GM19240 (cell line): ENCODE measurements around the gene SOX6.
"Not testable (repeated sequence)": the region's sequence is repeated elsewhere in the genome, so short reads cannot be mapped to it uniquely, and the experiment has no call there.

ENCODE experiments used
- DNase-seq: peaks from one replicate; pipeline ENCODE4 v3.0.0; 2011; ENCODE audit warnings: low spot score; ENCODE audit not compliant: insufficient read length

SOX6 gene

DNA sequence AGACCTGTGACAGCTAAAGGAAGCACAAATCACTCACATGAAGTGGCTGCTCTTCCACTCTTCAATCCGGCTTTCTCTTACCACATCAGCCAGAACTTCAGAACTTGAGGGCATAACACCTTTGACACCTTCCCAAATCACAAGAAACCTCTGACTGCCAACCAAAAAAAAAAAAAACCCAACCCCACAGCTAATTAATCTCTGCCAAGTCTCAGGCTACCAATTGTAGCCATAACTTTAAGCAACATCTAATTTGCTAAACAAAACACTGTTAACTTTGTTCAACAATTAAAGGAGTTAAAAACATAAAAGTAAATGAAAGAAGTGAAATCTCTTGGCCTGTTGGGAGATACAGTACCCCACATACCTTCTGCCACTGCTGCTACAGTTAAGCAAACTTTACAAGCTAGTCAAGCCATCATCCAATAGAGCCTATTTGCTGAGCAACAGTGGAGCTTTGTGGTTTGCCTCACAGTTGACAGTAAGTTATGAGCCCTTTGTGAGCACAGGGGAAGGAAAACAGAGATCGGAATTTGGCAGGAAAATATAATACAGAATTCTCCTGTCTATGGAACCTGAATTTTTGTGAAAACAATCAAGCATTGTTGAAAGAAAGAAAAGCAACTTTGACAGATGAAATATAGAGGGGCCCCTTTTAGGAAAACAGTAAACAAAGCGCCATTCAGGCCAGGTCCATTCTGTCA lies at the start of gene SOX6:
Gene SOX6 (minus strand): TSS at position 490 of the 704 bp plus-strand sequence. CDS start 15,298 bp downstream, outside the sequence.
- DNase-seq = no peak

DNA sequence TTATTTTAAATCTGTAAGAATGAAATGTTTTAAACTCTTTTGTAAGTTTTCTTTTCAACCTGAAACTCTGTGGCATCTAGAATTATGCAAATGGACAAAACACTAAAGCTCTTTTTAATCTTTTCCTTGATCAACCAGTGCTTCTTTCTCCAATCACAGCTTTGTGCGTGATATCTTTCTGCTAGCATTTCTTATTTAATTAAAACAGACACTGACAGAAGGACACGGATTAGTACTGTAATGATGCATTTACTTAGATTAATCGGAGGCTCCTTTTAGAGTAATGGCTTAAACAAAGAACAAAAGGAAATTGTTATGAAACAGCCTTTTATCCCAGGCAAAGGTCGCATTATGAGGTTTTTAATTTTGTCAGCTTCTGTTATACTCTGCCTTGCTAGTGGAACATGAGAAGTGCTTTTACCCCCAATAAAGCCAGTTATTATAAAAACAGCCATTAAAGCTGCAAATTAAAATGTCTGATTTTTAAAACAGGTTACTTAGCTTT lies 48.5 kb upstream of the SOX6 start:
- DNase-seq = no peak

- DNase-seq = no peak
These were observed 47.5 kb upstream of the SOX6 start for GRCh38 chr11:16403851-16404250.

DNA sequence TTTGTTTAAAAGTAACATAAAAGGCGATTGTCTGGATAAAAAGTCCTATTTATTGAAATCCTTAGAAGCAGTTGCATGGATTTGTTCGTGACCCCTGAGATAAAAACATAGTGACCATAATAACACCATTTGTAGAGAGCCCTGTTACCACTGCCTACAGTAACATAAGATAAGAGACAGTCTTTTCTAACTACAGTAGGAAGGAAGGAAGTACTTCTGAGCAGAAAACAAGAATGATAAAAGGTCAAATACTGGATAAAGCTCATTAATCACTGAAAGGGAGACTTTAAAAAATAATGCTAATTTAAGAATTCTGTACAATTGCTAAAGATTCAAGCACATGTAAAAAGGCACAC lies 47.1 kb upstream of the SOX6 start:
- no peak for DNase-seq

- no peak for DNase-seq
These were observed 46.5 kb upstream of the SOX6 start for GRCh38 chr11:16402654-16403447.

DNA sequence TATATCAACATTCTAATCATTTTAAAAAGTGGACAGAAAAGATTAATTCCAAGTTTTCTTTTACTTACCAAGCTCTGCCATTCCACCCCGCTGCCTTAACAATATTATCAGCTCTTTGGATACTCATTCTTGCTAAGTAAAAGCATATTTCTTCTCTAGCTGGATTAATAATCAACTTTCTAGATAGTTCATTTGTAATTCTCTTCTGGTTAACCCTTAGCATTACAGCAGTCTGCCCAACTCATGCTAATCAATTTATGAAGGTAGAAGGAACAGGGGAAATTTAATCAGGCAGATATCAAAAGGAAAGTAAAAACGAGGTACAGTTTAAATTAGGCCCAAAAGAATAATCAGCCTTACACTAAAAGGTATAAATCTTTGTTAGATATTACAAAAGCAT lies 41.0 kb upstream of the SOX6 start:
- DNase-seq = no peak

DNA sequence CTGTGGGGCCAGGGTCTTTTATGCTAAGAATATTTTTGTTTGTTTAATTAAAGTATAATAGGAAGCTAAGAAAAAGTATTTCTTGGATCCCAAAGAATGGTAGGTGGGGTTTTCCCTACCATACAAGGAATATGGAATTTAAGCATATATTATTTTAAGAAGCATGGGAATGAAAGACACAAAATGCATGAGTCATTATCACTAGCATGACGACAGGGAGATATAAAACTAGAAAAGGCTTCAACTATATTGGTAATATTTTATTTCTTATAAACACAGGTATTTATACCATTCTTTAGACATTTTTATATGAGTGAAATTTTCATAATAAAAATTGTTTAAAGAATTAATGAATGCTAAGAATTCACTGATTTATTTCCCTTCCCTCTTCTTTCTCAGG lies 39.3 kb upstream of the SOX6 start:
- DNase-seq = no peak

DNA sequence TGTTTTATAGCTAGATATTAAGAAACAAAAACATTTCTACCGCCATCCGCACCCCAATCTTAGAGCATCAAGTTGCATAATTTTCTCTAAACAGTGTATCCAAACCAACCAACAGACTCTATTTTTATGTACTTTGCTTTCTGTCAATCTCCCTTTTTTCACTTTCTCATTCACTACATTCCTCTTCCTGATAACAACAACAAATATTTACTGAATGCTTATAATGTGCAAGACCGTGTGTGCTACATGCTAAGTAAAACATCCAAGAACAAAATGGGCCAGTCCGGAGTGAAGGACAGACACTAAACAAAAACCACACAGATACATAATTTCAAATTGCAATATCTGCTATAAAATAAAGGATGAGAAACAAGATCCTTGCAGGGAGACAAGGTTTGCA lies 38.6 kb upstream of the SOX6 start:
- no peak for DNase-seq

GRCh38 chr11:16393340-16393739 lies 37.0 kb upstream of the SOX6 start:
- DNase-seq = no peak

DNA sequence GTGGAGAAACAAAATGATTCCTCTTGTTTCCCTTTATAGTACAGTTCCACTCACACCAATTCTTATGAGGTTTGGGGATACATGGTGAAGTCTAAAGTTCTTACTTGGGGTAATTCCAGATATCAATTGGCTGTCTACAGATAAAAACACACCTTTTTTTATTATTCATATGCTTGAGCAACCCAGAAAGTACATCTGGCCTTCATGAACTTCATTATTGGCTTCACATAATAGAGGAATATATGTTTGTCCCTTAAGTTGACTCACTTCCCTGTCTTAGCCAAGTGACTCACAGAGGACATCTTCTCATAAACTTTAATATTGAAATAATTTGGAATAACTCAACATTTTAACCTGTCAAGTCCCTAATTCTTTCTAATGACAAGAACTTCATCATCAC lies 36.3 kb upstream of the SOX6 start:
- DNase-seq = no peak

GRCh38 chr11:16390826-16391225 lies 34.5 kb upstream of the SOX6 start:
- DNase-seq = not testable (repeated sequence)

DNA sequence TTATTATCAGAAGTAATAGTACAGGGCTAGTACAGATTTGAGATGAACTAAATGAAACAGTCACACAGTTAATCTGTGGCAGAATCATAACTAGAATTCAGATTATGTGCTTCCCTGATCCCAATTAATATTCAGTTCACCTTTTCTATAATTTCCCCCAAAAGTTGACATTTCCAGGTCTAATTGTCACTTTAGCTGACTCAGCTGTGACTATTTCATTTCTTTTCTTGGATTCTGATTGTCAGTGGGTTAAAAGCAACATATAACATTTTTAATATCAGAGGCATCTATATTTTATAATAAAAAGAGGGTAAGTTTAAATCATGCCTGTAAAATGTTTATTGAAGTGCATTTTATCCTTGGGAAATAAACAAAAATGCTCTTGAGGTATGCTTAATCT lies 28.8 kb upstream of the SOX6 start:
- no peak for DNase-seq

DNA sequence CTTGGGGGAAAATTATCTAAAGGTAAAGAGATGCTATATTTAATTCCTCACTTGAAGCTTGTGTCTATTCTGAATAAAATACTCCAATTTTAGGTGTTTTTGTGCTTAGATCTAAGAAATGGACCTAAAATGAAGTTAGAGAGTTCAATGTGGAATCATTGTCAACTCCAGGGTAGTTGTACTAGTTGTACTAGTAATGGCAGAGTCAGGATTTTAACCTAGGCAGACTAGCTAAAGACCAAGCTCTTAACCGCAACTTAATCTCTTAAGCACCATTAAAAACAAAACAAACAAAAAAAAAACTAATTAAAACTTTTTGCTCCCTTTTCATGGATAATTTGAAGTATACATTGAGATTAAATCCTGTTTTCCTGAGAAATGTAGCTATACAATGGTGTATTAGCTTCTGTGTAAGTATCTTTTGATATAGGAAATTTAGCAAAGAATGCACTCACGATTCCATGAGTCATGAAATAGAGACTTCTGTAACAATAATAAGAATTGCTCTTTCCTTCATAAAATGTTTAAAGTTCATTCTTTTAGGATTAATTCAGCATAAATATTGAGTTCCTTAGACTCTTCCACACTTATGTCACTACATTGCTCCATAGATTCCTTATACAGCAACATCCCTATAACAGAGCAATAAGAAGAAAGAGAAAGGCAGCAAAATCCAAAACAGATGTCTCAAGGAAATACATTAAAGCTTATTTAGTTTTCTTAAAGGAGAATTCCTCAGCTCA lies 26.5 kb upstream of the SOX6 start:
- no peak for DNase-seq

GRCh38 chr11:16382186-16382585 lies 25.8 kb upstream of the SOX6 start:
- no peak for DNase-seq

- no peak for DNase-seq
These were observed 24.7 kb upstream of the SOX6 start for GRCh38 chr11:16380941-16381568.

DNA sequence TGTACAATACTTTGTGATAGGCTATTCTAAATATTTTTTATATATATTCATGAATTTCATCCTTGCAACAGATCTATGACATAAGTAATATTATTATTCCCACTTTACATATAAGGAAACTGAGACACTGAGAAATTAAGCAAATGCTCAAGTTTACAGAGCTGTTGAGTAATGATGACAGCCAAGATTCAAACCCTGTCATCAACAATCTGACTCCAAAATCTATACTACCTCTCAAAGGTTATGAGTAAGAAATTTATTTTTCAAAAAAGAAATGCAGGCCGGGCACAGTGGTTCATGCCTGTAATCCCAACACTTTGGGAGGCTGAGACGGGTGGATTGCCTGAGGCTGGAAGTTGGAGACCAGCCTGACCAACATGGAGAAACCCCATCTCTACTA lies 22.6 kb upstream of the SOX6 start:
- no peak for DNase-seq

DNA sequence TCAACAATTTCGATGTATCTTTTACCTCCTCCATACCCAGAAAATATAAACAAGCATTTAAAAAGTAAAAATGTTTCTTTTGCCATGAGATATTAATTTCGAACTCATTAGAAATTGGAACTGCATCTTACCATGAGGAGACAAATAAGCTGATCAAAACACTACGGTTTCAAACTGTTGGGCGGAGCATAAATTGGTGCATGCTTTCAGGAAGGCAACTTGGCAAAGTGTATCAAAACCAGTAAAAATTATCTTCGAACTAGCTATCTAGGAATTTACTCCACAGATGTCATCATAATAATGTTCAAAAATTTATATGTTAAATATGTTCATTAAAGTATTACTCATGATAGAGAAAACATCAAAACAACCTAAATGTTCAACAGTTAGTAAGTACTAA lies 21.4 kb upstream of the SOX6 start:
- no peak for DNase-seq

- DNase-seq = not testable (repeated sequence)
These were observed 19.3 kb upstream of the SOX6 start for GRCh38 chr11:16375664-16376063.

- no peak for DNase-seq
These were observed 17.4 kb upstream of the SOX6 start for GRCh38 chr11:16373768-16374167.

DNA sequence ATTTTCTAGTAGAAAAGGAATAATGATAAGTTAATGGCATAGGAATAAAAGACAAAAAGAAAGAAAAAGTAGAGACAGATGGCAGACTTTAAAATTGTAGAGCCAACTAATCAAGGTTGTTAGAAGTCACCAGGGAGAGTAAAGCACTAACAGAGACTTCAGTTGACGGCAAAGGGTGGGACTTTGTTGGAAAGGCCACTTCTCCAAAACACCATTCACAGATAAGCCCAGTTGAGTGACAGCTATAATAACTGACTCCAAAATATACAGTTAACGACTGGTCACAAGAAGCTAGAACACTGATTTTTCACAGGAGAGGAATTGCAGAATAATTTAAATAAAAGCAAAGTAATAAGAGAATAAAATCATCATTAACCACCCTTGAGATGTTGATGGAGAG lies 16.0 kb upstream of the SOX6 start:
- no peak for DNase-seq

- no peak for DNase-seq
These were observed 10.9 kb upstream of the SOX6 start for GRCh38 chr11:16367252-16367651.
